H1 (cell line): ENCODE data around the gene DOCK6. TPM values are rescaled to one million over a fixed set of nuclear protein-coding genes. Genes with fewer than 3 reads are reported as not detected.

Experiments
- CTCF ChIA-PET: fragments of 300-600 bp; sonication (Branson Sonifier 250); formaldehyde crosslinking; loops from one replicate; lab custom pipeline; 2021; ENCODE audit not compliant: partially characterized antibody; lab: Charles Lee
- POLR2A ChIA-PET: fragments of 300-600 bp; sonication (Branson Sonifier 250); formaldehyde crosslinking; loops from one replicate; lab custom pipeline; 2021; ENCODE audit warnings: inconsistent platforms; ENCODE audit not compliant: partially characterized antibody; lab: Charles Lee
- DNase-seq, 2 experiments: peaks; one replicate each; pipeline versions ENCODE4 v3.0.0 to v3.0.0-alpha.2; 2010 to 2022; ENCODE audit warnings: low spot score in 2 of 2, low read depth in 1 of 2, mixed read lengths in 1 of 2
- FAIRE-seq: peaks from 2 replicates; lab custom pipeline; 2011; peaks lifted over from hg19 to GRCh38; lab: Jason Lieb, UNC
- H2AFZ ChIP-seq: 2 replicates; pipeline ENCODE4 v1.8.1; 2012; ENCODE audit warnings: low read length, inconsistent platforms
- H2AK5ac ChIP-seq: 2 replicates; pipeline ENCODE4 v1.6.1; 2013; ENCODE audit warnings: low read depth, low read length
- H2BK120ac ChIP-seq: replicated peaks from 2 replicates; pipeline ENCODE3; 2013; ENCODE audit warnings: low read depth, low read length, inconsistent platforms
- H2BK12ac ChIP-seq: 2 replicates; pipeline ENCODE4 v1.6.1; 2013; ENCODE audit warnings: low read depth, low read length
- H2BK15ac ChIP-seq: 2 replicates; pipeline ENCODE4 v1.6.1; 2013; ENCODE audit warnings: low read length
- H2BK20ac ChIP-seq: 2 replicates; pipeline ENCODE4 v1.6.1; 2013; ENCODE audit warnings: low read length
- H2BK5ac ChIP-seq: 2 replicates; pipeline ENCODE4 v1.6.1; 2013; ENCODE audit warnings: low read depth, low read length
- H3K14ac ChIP-seq: 2 replicates; pipeline ENCODE4 v1.6.1; 2013; ENCODE audit warnings: inconsistent platforms; ENCODE audit not compliant: insufficient read length
- H3K18ac ChIP-seq: 2 replicates; pipeline ENCODE4 v1.6.1; 2013; ENCODE audit warnings: low read length; ENCODE audit errors: extremely low read depth
- H3K23ac ChIP-seq: 2 replicates; pipeline ENCODE4 v1.6.1; 2013; ENCODE audit warnings: inconsistent platforms; ENCODE audit not compliant: insufficient read length
- H3K23me2 ChIP-seq: 2 replicates; pipeline ENCODE4 v1.6.1; 2013; ENCODE audit warnings: low read depth, low read length
- H3K27ac ChIP-seq: 2 replicates; pipeline ENCODE4 v1.6.1; 2011; ENCODE audit warnings: low read depth, low read length, inconsistent platforms
- H3K27me3 ChIP-seq, 4 experiments: replicated peaks in 1 of 4; 1 replicate in 1 of 4; 2 replicates in 3 of 4; pipeline versions ENCODE4 v1.6.1 to v1.8.1; 2011 to 2013; ENCODE audit warnings: low read length in 3 of 4, mild to moderate bottlenecking in 3 of 4, inconsistent platforms in 2 of 4, mixed read lengths in 2 of 4, moderate library complexity in 1 of 4; ENCODE audit not compliant: control insufficient read depth in 3 of 4, insufficient read depth in 3 of 4; ENCODE audit errors: extremely low read depth in 1 of 4
- H3K36me3 ChIP-seq, 4 experiments: 2 replicates each; pipeline versions ENCODE4 v1.6.1 to v1.8.1; 2011 to 2013; ENCODE audit warnings: mild to moderate bottlenecking in 4 of 4, low read length in 3 of 4, moderate library complexity in 2 of 4, control low read depth in 1 of 4, inconsistent platforms in 1 of 4; ENCODE audit not compliant: insufficient read depth in 4 of 4, control insufficient read depth in 2 of 4
- H3K4ac ChIP-seq: replicated peaks from 2 replicates; pipeline ENCODE3; 2013; ENCODE audit warnings: low read length, low read depth, mixed read lengths, inconsistent platforms; ENCODE audit not compliant: insufficient read length
- H3K4me1 ChIP-seq, 4 experiments: replicated peaks in 1 of 4; 1 replicate in 1 of 4; 2 replicates in 3 of 4; pipeline versions ENCODE4 v1.6.1 to v1.8.1; 2011 to 2013; ENCODE audit warnings: low read length in 3 of 4, inconsistent platforms in 2 of 4, mixed read lengths in 1 of 4; ENCODE audit not compliant: insufficient read depth in 4 of 4, control insufficient read depth in 3 of 4
- H3K4me2 ChIP-seq, 2 experiments: 2 replicates each; pipeline versions ENCODE4 v1.6.1 to v1.8.1; 2011 to 2013; ENCODE audit warnings: low read depth in 2 of 2, low read length in 2 of 2, control low read depth in 1 of 2, inconsistent platforms in 1 of 2, mild to moderate bottlenecking in 1 of 2; ENCODE audit not compliant: insufficient read depth in 1 of 2
- H3K4me3 ChIP-seq, 4 experiments: fragments of 200-600, 300-600 bp in 1 of 4; sonication (generic), shearing (Covaris generic), sonication (Bioruptor Twin) in 1 of 4; 2 replicates each; pipeline versions ENCODE4 v1.5.1 to v1.8.1; 2011 to 2016; ENCODE audit warnings: low read length in 4 of 4, low read depth in 3 of 4, control low read depth in 2 of 4, inconsistent platforms in 2 of 4, mild to moderate bottlenecking in 2 of 4, mixed read lengths in 1 of 4, moderate library complexity in 1 of 4; ENCODE audit not compliant: insufficient read depth in 2 of 4; ENCODE audit errors: extremely low read depth in 1 of 4
- H3K56ac ChIP-seq: replicated peaks from 2 replicates; pipeline ENCODE3; 2013; ENCODE audit warnings: low read depth, mild to moderate bottlenecking, mixed read lengths, low read length, inconsistent platforms; ENCODE audit not compliant: insufficient read length
- H3K79me1 ChIP-seq: 2 replicates; pipeline ENCODE4 v1.6.1; 2013; ENCODE audit warnings: low read depth, low read length, control low read depth
- H3K79me2 ChIP-seq, 2 experiments: 2 replicates each; pipeline versions ENCODE4 v1.6.1 to v1.8.1; 2012 to 2013; ENCODE audit warnings: low read length in 2 of 2, mild to moderate bottlenecking in 2 of 2, inconsistent platforms in 1 of 2; ENCODE audit not compliant: insufficient read depth in 2 of 2, control insufficient read depth in 1 of 2
- H3K9ac ChIP-seq, 4 experiments: replicated peaks in 1 of 4; 1 replicate in 1 of 4; 2 replicates in 3 of 4; pipeline versions ENCODE4 v1.6.1 to v1.8.1; 2011 to 2013; ENCODE audit warnings: low read depth in 3 of 4, low read length in 3 of 4, control low read depth in 2 of 4, mild to moderate bottlenecking in 2 of 4, moderate library complexity in 2 of 4, inconsistent platforms in 1 of 4; ENCODE audit errors: extremely low read depth in 1 of 4
- H3K9me3 ChIP-seq, 2 experiments: 2 replicates each; pipeline versions ENCODE4 v1.6.1 to v1.8.1; 2012 to 2013; ENCODE audit warnings: mild to moderate bottlenecking in 2 of 2, moderate library complexity in 2 of 2, control low read depth in 1 of 2, inconsistent platforms in 1 of 2, low read depth in 1 of 2, low read length in 1 of 2, mixed read lengths in 1 of 2; ENCODE audit not compliant: insufficient read depth in 2 of 2
- H4K20me1 ChIP-seq, 2 experiments: replicated peaks in 1 of 2; 2 replicates each; pipeline versions ENCODE3 to v1.8.1; 2011 to 2013; ENCODE audit warnings: inconsistent platforms in 2 of 2, low read length in 2 of 2, mild to moderate bottlenecking in 1 of 2; ENCODE audit not compliant: insufficient read depth in 2 of 2, control insufficient read depth in 1 of 2
- H4K5ac ChIP-seq: 2 replicates; pipeline ENCODE4 v1.6.1; 2013; ENCODE audit warnings: low read length, low read depth, mixed read lengths, inconsistent platforms; ENCODE audit not compliant: insufficient read length
- H4K8ac ChIP-seq: 2 replicates; pipeline ENCODE4 v1.8.0; 2013; ENCODE audit warnings: mild to moderate bottlenecking, moderate library complexity, low read length, inconsistent platforms; ENCODE audit not compliant: insufficient read depth; ENCODE audit errors: extremely low read depth
- H4K91ac ChIP-seq: replicated peaks from 2 replicates; pipeline ENCODE3; 2013; ENCODE audit warnings: low read length, mixed read lengths, inconsistent platforms; ENCODE audit not compliant: insufficient read length
- CREB1 ChIP-seq: IDR thresholded peaks from 2 replicates; pipeline ENCODE4 v1.6.1; 2012; ENCODE audit warnings: inconsistent platforms
- CTCF ChIP-seq, 3 experiments: IDR thresholded peaks; 1 replicate in 2 of 3; 2 replicates in 1 of 3; pipeline versions ENCODE4 v1.5.1 to v1.6.1; 2011; ENCODE audit warnings: low read length in 3 of 3, mild to moderate bottlenecking in 3 of 3, inconsistent platforms in 2 of 3, low read depth in 1 of 3, moderate library complexity in 1 of 3; ENCODE audit not compliant: insufficient read depth in 1 of 3; ENCODE audit errors: control extremely low read depth in 1 of 3
- EP300 ChIP-seq, 2 experiments: IDR thresholded peaks; 1 replicate in 1 of 2; 2 replicates in 1 of 2; pipeline ENCODE4 v1.6.1; 2011 to 2012; ENCODE audit warnings: low read depth in 2 of 2, low read length in 2 of 2, mild to moderate bottlenecking in 2 of 2, borderline replicate concordance in 1 of 2, inconsistent platforms in 1 of 2, moderate library complexity in 1 of 2
- HDAC2 ChIP-seq, 2 experiments: fragments of 300-600 bp in 1 of 2; sonication (generic) in 1 of 2; IDR thresholded peaks; 2 replicates each; pipeline ENCODE4 v1.6.1; 2011 to 2012; ENCODE audit warnings: low read depth in 2 of 2, low read length in 2 of 2, mild to moderate bottlenecking in 2 of 2, moderate library complexity in 2 of 2, borderline replicate concordance in 1 of 2, inconsistent platforms in 1 of 2
- JUN ChIP-seq: IDR thresholded peaks from 2 replicates; pipeline ENCODE4 v1.6.1; 2011; ENCODE audit warnings: low read depth, mild to moderate bottlenecking, improper control_type of control experiment, low read length
- PHF8 ChIP-seq: fragments of 200-600 bp; sonication (generic); conservative IDR thresholded peaks from 2 replicates; pipeline ENCODE4 v1.7.1; 2012; ENCODE audit warnings: low read depth, mild to moderate bottlenecking, inconsistent platforms, low read length, moderate library complexity
- SP2 ChIP-seq: IDR thresholded peaks from 2 replicates; pipeline ENCODE4 v1.6.1; 2012; ENCODE audit warnings: mild to moderate bottlenecking, low read length, inconsistent platforms
- WGBS, 2 experiments: shearing (Covaris generic) in 1 of 2; methylation state at CpG; one replicate each; pipeline versions ENCODE4 v1.1.6 to v1.1.7; 2013 to 2015; ENCODE audit warnings: low lambda C conversion rate in 2 of 2, mixed read lengths in 2 of 2, inconsistent platforms in 1 of 2, low coverage in 1 of 2, missing lambda C conversion rate in 1 of 2; ENCODE audit not compliant: insufficient replicate concordance in 2 of 2, insufficient coverage in 1 of 2, insufficient read length in 1 of 2; ENCODE audit errors: extremely low coverage in 1 of 2, missing lambda C conversion rate in 1 of 2; 5-methylcytosine and 5-hydroxymethylcytosine counted together
- polyA plus RNA-seq, 7 experiments: library from polyadenylated mRNA; depleted of rRNA in 3 of 7; stranded (reverse) in 5 of 7; unstranded in 2 of 7; fragments of >200 nt in 5 of 7; fragments of 200-250 nt in 2 of 7; gene quantifications; 1 replicate in 5 of 7; 2 replicates in 1 of 7; 4 replicates in 1 of 7; pipeline versions ENCODE4 v1.2.1 to v1.2.3, GENCODE V29; 2011 to 2013; ENCODE audit warnings: missing spikeins in 2 of 7, mixed read lengths in 2 of 7
- total RNA-seq: library from RNA; stranded (reverse); fragmentation: NEBNext Ultra II Directional; extraction: Animal tissue kit (Norgen Biotek cat#: 25700); gene quantifications from 2 replicates; pipeline ENCODE4 v1.2.1, GENCODE V29; 2021

DOCK6 gene
- total and polyA plus RNA-seq, 2 of the 8 experiments (the other 6 are each of a cell fraction or from before 2014, with no cell fraction given) = 25.5 to 54.7 TPM

GRCh38 chr19:11197291-11198174 lies 64.8 kb downstream of the DOCK6 start, which contains the start of gene KANK2:
KANK2 (minus strand) TSS chr19:11197545; CDS start chr19:11194511, 3,034 bp downstream.
- CTCF ChIA-PET = interaction anchor here (0.6 to 1.2 kb wide), 2 partner anchors 9 to 230 kb away, joined by 3 read pairs; no protein-coding TSS in a partner anchor
- H3K9me3 ChIP-seq = no peaks in the 10 kb centered on the region
- H3K18ac ChIP-seq = peak within 1 kb of the TSS; percentile 90
- H4K5ac ChIP-seq = peak within 1 kb of the TSS; percentile 88
- H3K4ac ChIP-seq = peak within 1 kb of the TSS; percentile 78
- 0 out of 2 replicates have a peak within 1 kb of the TSS, but pooled peaks have one; percentile 16 for H2AK5ac ChIP-seq
- peak within 1 kb of the TSS; percentile 71; the same call in 1 of the 2 replicates for H2BK5ac ChIP-seq
- H3K56ac ChIP-seq = no peak within 1 kb of the TSS
- peaks cover 0 to 3% (median 2%) of the 10 kb centered on the region in 4 experiments; a peak in 4 of 7 replicates for H3K4me1 ChIP-seq
- 5% methylated on average over 23 of the region's 78 CpGs; no CpG with 5 or more reads in 1 of the 2 experiments for WGBS, 2 experiments
- H4K8ac ChIP-seq = peak within 1 kb of the TSS; percentile 88
- no peak within 1 kb of the TSS for H3K23ac ChIP-seq
- no peak within 1 kb of the TSS for H2BK120ac ChIP-seq
- H3K14ac ChIP-seq = no peak within 1 kb of the TSS
- no peak within 1 kb of the TSS for H2BK20ac ChIP-seq
- H3K36me3 ChIP-seq = peaks cover 2 to 17% (median 9%) of the 10 kb centered on the region in 4 experiments; a peak in 5 of 8 replicates
- POLR2A ChIA-PET = interaction anchor here (0.7 to 2.0 kb wide), 5 partner anchors 10 to 104 kb away, joined by 3 to 4 read pairs (median 3); partner anchors contain the start of gene SPC24
- peak within 1 kb of the TSS; percentile 38 to 71 (median 58) for H3K9ac ChIP-seq
- peak within 1 kb of the TSS; percentile 43; the same call in 1 of the 2 replicates for H2BK12ac ChIP-seq
- no peaks in the 10 kb centered on the region for H3K79me2 ChIP-seq
- no peaks in the 10 kb centered on the region; the same call in 1 of the 2 replicates for H3K79me1 ChIP-seq
- H2AFZ ChIP-seq = peak within 1 kb of the TSS; percentile 86
- DNase-seq (peak; percentile 65 to 95), FAIRE-seq (no peak)
- H3K27me3 ChIP-seq = no peaks in the 10 kb centered on the region
- H2BK15ac ChIP-seq = peak within 1 kb of the TSS; percentile 88; the same call in 1 of the 2 replicates
- peaks cover 6% of the 10 kb centered on the region; the same call in 1 of the 2 replicates for H3K23me2 ChIP-seq
- peak within 1 kb of the TSS; percentile 77 for H4K91ac ChIP-seq
- H3K4me2 ChIP-seq = peak within 1 kb of the TSS; percentile 54 to 79
- H3K27ac ChIP-seq = no peak within 1 kb of the TSS; the same call in 1 of the 2 replicates
- H4K20me1 ChIP-seq = no peaks in the 10 kb centered on the region
- H3K4me3 ChIP-seq = peak within 1 kb of the TSS; percentile 60 to 85 (median 81)
- no peak for TF ChIP-seq JUN
- no peak for TF ChIP-seq EP300 (IDR thresholded peaks at IDR 0.05; ENCODE audit: borderline replicate concordance in 1 of 2, low read depth in 2 of 2, low read length in 2 of 2)
- no peak for TF ChIP-seq SP2
- peak; percentile 31; the same call in 1 of the 2 replicates for TF ChIP-seq PHF8
- TF ChIP-seq HDAC2 (IDR thresholded peaks at IDR 0.05; ENCODE audit: borderline replicate concordance in 1 of 2, low read depth in 2 of 2, low read length in 2 of 2) = peak; percentile 23 to 90; a peak in 1 of 4 replicates
- no peak for TF ChIP-seq CREB1
- TF ChIP-seq CTCF (IDR thresholded peaks at IDR 0.05; ENCODE audit: control extremely low read depth in 1 of 3, insufficient read depth in 1 of 3, low read depth in 1 of 3, low read length in 3 of 3) = peak in 1 of 3 experiments; percentile 13; a peak in 2 of 4 replicates
